ENCODE data around the gene CCDC85A. TPM values are rescaled to one million over a fixed set of nuclear protein-coding genes. Genes with fewer than 3 reads are reported as not detected.

The CCDC85A gene
- total RNA-seq, 1 donor from 2014 or later = 0.17 TPM

DNA sequence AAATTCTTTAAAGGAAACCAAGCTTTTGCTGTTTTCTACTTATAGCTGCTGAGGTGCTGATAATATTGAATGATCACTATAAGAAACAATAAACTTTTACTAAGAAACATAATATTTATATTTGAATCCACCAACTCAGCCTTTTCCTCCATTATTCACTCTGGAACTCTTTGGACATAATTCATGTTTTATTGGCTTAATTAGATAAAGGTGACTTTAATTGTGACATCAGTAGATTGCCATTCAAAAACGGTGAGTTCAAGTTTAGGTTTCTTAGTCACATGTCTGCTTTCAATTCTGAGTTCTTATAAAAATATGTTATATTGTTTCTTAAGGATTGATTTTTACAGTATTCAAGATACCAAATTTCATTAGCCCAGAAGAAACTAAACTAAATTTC lies 24.0 kb downstream of the CCDC85A start:
- DNase-seq (ENCODE audit: low read depth) = no peak
- TF ChIP-seq, protein P1, sequence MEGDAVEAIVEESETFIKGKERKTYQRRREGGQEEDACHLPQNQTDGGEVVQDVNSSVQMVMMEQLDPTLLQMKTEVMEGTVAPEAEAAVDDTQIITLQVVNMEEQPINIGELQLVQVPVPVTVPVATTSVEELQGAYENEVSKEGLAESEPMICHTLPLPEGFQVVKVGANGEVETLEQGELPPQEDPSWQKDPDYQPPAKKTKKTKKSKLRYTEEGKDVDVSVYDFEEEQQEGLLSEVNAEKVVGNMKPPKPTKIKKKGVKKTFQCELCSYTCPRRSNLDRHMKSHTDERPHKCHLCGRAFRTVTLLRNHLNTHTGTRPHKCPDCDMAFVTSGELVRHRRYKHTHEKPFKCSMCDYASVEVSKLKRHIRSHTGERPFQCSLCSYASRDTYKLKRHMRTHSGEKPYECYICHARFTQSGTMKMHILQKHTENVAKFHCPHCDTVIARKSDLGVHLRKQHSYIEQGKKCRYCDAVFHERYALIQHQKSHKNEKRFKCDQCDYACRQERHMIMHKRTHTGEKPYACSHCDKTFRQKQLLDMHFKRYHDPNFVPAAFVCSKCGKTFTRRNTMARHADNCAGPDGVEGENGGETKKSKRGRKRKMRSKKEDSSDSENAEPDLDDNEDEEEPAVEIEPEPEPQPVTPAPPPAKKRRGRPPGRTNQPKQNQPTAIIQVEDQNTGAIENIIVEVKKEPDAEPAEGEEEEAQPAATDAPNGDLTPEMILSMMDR (conservative IDR thresholded peaks at IDR 0.05; ENCODE audit: low read depth, low read length) = no peak
- H3K4me3 ChIP-seq (ENCODE audit: low read depth, low read length) = no peak overlapping the region

DNA sequence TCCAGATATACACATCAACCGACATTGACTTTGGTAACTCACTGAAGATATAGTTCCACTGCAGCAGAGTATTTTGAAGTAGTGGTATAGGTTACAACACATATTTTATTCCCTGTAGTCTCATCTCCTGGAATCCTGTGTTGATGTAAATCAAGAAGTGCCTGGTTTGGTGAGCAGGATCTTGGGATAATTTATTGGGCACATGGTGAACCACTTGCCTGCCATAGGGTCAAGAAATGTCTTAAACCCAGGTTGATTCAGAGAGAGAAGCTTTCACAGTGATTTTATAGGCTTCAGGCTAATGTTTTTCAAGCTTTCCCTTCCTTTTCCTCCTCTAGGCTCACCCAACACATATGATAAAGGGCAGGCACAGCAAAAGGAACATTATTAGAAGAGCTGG lies 24.6 kb downstream of the CCDC85A start:
- no peak overlapping the region for H3K4me3 ChIP-seq (ENCODE audit: low read depth, low read length)
- no peak for DNase-seq (ENCODE audit: low read depth)
- TF ChIP-seq, protein P1 (conservative IDR thresholded peaks at IDR 0.05; ENCODE audit: low read depth, low read length) = no peak

DNA sequence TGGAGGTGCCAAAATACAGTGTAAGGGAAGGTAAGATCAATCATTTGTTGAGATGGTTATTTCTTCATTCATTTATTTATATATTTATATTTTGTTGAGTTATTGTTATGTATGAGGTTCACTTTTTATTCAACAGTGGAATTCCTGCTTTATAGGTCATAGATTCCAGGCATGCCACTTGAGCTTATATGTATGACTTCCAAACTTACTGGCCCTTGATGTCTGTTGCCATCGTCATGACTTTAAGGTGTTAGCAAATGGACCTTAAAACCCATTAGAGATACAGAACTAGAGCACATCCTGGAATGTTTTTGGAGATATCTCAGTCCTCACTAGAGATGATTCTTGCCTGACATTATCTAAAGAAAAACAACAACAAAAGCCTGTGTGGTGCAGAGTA lies 25.9 kb downstream of the CCDC85A start:
- TF ChIP-seq, protein P1 (conservative IDR thresholded peaks at IDR 0.05; ENCODE audit: low read depth, low read length) = no peak
- H3K4me3 ChIP-seq (ENCODE audit: low read depth, low read length) = no peak overlapping the region
- no peak for DNase-seq (ENCODE audit: low read depth)

DNA sequence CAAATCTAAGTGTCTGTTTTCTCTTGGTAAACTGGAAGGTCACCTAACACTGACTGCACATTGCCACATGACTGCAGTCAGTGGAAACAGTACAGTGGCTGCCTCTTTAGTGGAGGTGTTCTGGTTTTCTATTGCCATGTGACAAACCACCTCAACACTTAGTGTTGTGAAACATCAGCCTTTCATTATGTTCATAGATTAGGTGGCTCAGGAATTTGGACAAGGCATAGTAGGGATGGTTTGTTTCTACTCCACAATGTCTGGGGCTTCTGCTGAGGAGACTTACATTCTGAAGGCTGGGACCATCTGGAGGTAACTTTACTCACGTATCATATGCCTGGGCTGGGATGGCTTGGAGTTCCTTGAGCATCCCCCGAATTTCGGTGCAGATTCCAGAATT lies 26.5 kb downstream of the CCDC85A start:
- DNase-seq (ENCODE audit: low read depth) = no peak
- TF ChIP-seq, protein P1 (conservative IDR thresholded peaks at IDR 0.05; ENCODE audit: low read depth, low read length) = no peak
- no peak overlapping the region for H3K4me3 ChIP-seq (ENCODE audit: low read depth, low read length)

DNA sequence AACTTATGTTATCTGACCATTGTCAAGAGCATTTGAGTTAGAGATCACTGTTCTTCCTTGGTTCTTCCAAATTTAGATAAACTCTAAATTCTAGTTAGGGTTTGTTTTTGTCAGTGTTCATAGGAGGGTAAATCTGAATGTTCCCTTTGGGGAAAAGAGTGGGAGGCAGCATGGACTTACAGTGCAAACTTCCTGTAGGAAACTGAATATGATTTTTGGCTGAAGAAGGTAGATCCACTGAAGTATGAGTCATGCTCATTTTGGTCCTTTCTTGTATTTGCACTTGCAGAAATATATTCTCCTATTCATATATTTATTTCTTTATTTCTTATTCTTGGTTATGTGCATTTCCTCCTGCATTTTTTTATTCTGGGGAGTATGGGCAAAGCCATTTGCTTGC lies 27.3 kb downstream of the CCDC85A start:
- H3K4me3 ChIP-seq (ENCODE audit: low read depth, low read length) = no peak overlapping the region
- TF ChIP-seq, protein P1 (conservative IDR thresholded peaks at IDR 0.05; ENCODE audit: low read depth, low read length) = no peak
- no peak for DNase-seq (ENCODE audit: low read depth)

DNA sequence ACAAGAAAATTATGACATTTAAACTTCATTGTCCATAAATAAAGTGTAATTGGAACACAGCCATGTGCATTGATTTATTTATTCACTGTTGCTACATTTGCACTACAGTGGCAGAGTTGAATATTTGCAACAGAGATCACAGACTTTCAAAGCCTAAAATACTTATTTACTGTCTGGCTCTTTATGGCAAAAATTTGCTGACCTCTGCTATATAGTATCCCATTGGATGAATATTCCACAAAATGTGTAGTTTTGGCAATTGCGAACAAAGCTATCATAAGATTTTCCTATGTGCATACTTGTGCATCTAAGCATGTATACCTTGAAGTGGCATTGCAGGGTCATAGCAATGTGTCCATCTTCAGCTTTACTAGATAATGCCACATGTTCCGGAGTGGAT lies 32.1 kb downstream of the CCDC85A start:
- no peak overlapping the region for H3K4me3 ChIP-seq (ENCODE audit: low read depth, low read length)
- TF ChIP-seq, protein P1 (conservative IDR thresholded peaks at IDR 0.05; ENCODE audit: low read depth, low read length) = no peak
- DNase-seq (ENCODE audit: low read depth) = no peak

DNA sequence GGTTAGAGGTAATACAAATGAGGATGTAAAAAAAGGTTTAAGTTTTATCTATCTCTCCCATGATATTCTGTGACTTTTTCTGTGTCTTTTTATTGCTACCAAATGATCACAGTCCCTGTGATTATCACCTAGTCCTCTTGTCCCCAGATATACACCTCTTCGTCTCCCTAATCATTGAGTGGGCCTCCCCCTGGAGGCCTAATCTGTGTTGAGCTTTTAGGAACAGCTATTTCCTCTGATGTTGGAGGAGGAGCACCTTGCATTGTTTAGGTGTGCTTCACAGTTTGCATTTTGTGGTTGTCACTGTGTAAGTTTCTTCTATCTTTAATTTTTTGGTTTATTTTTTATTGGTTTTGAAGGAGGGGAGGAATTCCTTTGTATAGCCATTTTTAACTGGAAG lies 33.3 kb downstream of the CCDC85A start:
- TF ChIP-seq, protein P1 (conservative IDR thresholded peaks at IDR 0.05; ENCODE audit: low read depth, low read length) = no peak
- no peak for DNase-seq (ENCODE audit: low read depth)
- H3K4me3 ChIP-seq (ENCODE audit: low read depth, low read length) = no peak overlapping the region
